ELF-1 (cell line): ENCODE measurements around the gene UNC13A.
"Not testable (repeated sequence)": the region's sequence is repeated elsewhere in the genome, so short reads cannot be mapped to it uniquely, and the experiment has no call there.

Experiments used
- DNase-seq: peaks from one replicate; pipeline ENCODE4 v3.0.0-alpha.2; 2016; ENCODE audit warnings: low read depth, low spot score

UNC13A gene

DNA sequence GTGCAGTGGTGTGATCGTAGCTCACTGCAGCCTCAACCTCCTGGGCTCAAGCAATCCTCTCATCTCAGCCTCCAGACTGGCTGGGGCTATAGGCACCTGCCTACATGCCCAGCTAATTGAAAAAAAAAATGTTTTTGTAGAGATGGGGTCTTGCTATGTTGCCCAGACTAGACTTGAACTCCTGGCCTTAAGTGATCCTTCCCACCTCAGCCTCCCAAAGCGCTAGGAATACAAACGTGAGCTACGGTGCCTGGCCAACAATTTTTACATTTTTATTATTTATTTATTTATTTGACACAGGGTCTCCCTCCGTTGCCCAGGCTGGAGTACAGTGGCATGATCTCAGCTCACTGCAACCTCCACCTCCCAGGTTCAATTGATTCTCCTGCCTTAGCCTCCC, 117.9 kb downstream of the UNC13A start:
- not testable (repeated sequence) for DNase-seq

DNA sequence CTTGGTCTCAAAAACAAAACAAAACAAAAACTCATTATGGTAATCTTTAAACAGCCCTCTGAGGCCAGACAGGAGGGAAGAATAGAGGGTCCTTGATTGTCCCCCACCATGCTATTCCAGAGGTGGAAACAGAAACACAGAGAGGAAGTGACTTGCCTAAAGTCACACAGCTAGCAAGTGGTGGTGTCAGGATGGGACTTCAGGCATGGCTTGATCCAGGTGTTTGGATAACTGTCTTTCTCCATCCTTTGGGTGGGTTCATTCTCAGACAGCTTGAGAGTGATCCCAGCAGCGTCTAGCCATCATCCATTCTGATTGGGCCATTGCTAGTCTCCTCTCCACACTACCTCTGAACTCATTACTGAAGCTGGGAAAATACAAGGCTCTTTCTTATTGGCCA, 120.2 kb downstream of the UNC13A start:
- DNase-seq: no peak

DNA sequence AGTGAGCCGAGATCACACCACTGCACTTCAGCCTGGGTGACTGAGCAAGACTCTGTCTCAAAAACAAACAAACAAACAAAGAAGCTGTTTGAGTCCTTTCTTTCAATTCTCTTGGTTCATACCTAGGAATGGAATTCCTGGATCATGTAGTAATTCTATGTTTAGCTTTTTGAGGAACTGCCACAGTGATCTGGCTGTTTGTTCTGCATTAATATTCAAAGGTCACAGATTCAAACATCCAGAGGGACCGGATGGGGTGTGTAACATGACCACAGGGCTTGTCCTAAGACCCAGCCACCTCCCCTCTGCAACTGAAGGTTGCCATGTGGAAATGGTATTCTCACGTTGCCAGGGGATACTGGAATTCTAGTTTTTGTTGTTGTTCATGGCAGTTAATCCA, 122.5 kb downstream of the UNC13A start:
- DNase-seq: no peak

DNA sequence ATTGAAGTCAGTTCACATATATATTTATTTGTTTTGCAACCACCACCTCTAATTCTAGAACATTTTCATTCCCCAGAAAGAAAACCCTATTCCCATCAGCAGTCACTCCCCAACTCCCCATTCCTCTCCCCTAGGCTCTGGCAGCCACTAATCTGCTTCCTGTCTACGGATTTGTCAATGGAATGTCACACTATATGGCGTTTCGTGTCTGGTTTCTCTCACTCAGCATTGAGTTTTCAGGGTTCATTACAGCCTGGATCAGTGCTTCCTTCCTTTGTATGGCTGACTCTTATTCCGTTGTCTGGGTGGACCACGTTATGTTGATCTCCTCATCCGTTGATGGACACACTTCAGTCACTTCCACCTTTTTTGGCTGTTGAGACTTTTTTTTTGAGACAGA, 123.4 kb downstream of the UNC13A start:
- DNase-seq: no peak

DNA sequence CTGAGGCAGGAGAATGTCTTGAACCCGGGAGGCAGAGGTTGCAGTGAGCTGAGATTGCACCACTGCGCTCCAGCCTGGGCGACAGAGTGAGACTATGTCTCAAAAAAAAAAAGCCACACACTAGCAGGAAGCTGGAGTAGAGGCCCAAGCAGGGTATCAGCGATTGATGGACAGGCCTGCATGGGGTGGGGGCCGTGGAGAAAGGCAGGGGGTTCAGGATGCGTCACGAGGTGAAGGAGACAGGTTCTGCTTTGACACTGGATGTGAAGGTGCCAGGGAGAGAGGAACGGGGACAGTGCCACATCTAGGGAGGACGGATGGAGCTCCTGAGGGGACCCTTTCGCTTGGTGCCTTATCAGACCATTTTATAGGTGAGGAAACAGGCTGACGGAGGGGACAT, 125.6 kb downstream of the UNC13A start:
- no peak for DNase-seq

DNA sequence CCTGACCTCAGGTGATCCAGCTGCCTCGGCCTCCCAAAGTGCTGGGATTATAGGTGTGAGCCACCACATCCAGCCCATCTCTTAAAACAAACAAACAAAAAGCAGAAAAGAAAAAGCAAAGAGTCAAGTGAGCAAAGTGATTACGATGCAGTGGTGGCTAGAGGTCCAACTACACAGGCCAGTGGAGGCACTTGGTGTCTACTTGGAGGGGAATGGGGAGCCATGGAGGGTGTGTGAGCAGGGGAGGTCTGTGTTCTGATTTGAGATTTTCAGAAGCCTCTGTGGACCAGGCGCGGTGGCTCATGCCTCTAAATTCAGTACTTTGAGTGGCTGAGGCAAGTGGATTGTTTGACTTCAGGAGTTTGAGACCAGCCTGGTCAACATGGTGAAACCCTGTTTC, 126.1 kb downstream of the UNC13A start:
- no peak for DNase-seq

DNA sequence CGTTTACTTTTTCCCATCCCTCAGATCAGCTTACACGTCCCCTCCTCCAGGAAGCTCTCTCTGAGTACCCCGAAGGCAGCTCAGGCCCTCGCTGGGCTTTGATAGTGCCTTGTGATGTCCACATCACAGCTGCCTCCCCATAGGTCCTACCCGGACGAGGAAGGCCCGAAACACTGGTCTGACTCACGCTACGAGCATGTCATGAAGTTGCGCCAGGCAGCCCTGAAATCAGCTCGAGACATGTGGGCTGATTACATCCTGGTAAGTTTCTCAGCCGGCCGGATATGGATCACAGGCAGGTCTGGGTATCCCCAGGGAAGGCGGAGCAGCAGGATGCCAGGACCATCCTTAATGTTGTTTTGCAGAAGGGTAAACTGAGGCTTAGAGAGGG, 128.0 kb downstream of the UNC13A start:
- DNase-seq: peak; percentile 50

DNA sequence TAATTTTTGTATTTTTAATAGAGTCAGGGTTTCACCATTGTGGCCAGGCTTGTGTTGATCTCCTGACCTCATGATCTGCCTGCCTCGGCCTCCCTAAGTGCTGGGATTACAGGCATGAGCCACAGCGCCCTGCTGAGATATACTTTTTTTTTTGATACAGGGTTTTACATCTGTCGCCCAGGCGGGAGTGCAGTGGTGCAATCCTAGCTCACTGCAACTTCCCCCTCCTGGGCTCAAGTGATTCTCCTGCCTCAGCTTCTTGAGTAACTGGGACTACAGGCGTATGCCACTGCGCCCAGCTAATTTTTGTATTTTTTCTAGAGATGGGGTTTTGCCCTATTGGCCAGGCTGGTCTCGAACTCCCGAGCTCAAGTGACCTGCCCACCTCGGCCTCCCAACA, 130.7 kb downstream of the UNC13A start:
- no peak for DNase-seq

DNA sequence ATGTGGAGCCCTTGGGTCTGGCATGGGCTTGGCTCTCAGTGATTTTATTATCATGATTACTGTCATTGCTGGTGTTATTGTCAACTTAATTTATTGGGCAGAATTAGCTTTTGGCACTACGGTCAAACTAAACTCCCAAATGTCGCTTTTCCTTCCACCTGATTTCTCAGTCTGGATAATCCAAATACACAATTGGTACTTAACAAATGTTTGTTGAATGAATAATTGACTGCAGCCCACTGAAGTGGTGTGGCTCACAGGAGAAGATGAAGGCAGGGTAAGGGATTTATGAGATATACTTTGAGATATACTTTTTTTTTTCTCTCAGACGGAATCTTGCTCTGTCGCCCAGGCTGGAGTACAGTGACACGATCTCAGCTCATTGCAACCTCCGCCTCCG, 131.2 kb downstream of the UNC13A start:
- no peak for DNase-seq

DNA sequence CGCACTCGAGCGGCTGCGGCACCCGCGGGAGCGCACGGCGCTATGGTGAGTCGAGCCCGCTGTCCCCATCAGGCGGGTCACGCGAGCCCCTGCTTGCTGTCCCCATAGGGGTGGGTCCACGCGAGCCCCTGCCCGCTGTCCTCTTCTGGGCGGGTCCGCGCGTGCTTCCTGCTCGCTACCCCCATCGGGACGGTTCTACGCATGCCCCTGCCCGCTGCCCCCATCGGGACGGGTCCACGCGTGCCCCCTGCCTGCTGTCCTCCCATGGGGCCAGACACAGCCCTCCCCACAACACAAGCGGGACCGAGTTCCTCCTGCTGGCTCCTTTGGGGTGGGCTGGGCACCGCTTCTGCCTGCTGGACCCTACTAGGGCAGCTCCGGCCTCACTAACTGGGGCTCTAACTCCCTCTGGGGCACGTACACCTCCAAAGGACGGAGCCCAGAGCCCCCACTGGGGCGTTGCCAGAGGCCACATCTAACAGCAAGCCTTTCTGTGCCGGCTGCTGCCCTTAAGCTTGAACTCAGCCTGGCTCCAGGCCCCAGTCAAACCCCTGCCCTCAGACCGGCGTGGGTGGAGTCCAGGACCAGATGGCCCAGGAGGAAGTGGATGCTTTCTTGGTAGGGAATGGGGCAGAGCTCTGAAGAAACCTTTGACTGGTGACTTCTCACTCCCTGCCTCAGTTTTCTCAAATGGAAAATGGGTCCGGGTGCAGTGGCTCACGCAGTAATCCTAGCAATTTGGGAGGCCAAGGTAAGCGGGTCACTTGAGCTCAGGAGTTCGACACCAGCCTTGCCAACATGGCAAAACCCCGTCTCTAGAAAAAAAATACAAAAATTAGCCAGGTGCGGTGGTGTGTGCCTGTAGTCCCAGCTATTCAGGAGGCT, 132.0 kb downstream of the UNC13A start:
- DNase-seq: peak; percentile 46

DNA sequence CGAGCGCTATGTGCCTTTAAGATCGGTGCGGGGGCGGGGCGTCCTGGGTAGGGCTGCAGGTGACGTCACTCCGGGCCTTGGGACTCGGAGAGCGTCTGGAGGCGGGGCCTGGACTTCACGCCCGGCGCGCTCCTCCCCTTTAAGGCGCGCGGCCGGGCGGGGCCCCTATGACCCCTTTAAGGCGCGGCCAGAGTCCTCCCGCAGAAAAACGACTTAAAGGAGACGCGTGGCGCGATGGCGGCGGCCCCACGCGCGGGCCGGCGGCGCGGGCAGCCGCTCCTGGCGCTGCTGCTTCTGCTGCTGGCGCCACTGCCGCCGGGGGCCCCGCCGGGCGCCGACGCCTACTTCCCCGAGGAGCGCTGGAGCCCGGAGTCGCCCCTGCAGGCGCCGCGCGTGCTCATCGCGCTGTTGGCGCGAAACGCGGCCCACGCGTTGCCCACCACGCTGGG, 132.7 kb downstream of the UNC13A start, which contains the start of gene COLGALT1:
Gene COLGALT1, plus strand, starts transcription at position 170 of the 449 bp plus-strand sequence. Its CDS starts 65 bp downstream, at position 235.
- peak; percentile 97 for DNase-seq

DNA sequence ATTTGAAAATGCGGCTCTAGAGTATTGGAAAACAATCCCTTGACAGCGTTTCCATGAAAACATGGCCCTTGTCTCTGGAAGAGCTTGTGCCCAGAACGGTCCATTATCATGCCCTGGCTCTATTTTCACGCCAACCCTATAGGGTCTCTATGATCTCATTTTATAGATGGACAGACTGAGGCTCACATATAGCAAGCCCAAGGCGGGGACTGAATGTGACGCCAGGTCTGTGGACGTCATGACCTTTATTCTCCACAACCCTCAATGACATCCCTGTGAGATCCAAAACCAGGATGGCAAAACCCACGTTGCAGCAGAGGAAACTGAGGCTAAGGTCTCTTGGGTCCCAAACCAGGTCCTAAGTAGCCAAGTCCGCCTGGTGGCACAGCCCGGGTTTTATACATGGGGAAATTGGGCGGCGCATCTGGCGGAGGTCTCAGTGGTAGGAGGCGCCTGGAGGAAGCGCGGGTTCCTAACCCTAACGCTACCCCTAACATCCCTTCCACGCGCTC, 133.1 kb downstream of the UNC13A start:
- no peak for DNase-seq

DNA sequence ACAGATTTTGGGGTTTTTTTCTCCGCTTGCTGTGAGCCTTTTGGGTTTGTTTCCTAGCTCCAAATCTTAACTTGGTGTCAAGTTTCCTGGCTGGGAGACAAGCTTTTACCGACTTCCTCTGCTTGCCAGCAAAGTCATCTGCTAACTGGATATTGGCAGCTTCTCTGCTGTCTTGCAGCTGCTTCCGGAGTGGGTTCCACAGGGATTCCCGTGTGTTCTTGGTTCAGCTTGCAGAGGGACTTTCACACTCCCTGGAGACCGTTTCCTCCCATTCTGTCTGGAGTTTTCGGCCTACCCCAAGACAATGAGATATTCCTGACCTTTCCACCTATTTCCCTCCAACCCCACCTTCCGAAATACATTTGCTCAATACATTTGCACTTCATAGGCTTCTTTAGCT, 134.9 kb downstream of the UNC13A start:
- DNase-seq: peak; percentile 28

DNA sequence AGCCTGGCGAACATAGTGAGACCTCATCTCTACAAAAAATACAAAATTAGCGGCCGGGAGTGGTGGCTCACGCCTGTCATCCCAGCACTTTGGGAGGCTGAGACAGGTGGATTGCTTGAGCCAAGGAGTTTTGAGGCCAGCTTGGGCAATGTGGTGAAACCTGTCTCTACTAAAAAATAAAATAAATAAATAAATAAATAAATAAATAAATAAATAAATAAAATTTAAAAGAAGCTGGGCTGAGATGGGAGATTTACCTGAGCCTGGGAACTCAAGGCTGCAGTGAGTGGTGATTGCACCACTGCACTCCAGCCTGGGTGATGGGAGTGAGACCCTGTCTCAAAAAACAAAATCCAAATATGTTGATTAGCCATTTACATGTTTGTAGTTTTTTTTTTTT, 135.4 kb downstream of the UNC13A start:
- not testable (repeated sequence) for DNase-seq
